HUES48 (cell line): ENCODE measurements around the gene KDF1.

ENCODE experiments used
- H3K27ac ChIP-seq: one replicate; pipeline ENCODE4 v1.7.0; 2013; ENCODE audit warnings: low read depth, low read length, inconsistent platforms
- H3K27me3 ChIP-seq: 2 replicates; pipeline ENCODE4 v1.6.1; 2013; ENCODE audit warnings: mild to moderate bottlenecking, low read length; ENCODE audit not compliant: control insufficient read depth, insufficient read depth
- H3K36me3 ChIP-seq: 2 replicates; pipeline ENCODE4 v1.6.1; 2013; ENCODE audit warnings: low read length; ENCODE audit not compliant: control insufficient read depth, insufficient read depth
- H3K4me1 ChIP-seq: 2 replicates; pipeline ENCODE4 v1.6.1; 2013; ENCODE audit warnings: mild to moderate bottlenecking, low read length; ENCODE audit not compliant: control insufficient read depth, insufficient read depth
- H3K4me3 ChIP-seq: 2 replicates; pipeline ENCODE4 v1.5.1; 2013; ENCODE audit warnings: mild to moderate bottlenecking, low read depth, low read length
- H3K9ac ChIP-seq: 2 replicates; pipeline ENCODE4 v1.6.1; 2013; ENCODE audit warnings: mild to moderate bottlenecking, low read depth, low read length, moderate library complexity
- H3K9me3 ChIP-seq: 2 replicates; pipeline ENCODE4 v1.6.1; 2013; ENCODE audit warnings: low read length; ENCODE audit not compliant: control insufficient read depth, insufficient read depth

KDF1 gene

GRCh38 chr1:26959722-26960624 lies at the start of gene KDF1:
KDF1 (minus strand) TSS chr1:26960468; CDS start chr1:26952380, 8,088 bp downstream.
- Histone ChIP-seq H3K4me1 (no peaks in the 10 kb centered on the region; the same call in 1 of the 2 replicates), H3K4me3 (peak within 1 kb of the TSS; percentile 94), H3K9me3 (no peaks in the 10 kb centered on the region), H3K9ac (peak within 1 kb of the TSS; percentile 57), H3K27me3 (no peaks in the 10 kb centered on the region), H3K36me3 (no peaks in the 10 kb centered on the region), H3K27ac (no peak within 1 kb of the TSS)

- Histone ChIP-seq H3K27ac (peak overlapping the region; percentile 54), H3K9me3 (no peaks in the 10 kb centered on the region), H3K27me3 (no peaks in the 10 kb centered on the region), H3K36me3 (peaks cover 38% of the 10 kb centered on the region), H3K4me1 (peaks cover 56% of the 10 kb centered on the region), H3K9ac (no peak overlapping the region), H3K4me3 (peak overlapping the region; percentile 87)
These were observed 49.4 kb upstream of the KDF1 start for GRCh38 chr1:27009601-27010197.

GRCh38 chr1:27007909-27008582 lies 47.8 kb upstream of the KDF1 start:
- peak overlapping the region; percentile 92 for H3K27ac ChIP-seq

DNA sequence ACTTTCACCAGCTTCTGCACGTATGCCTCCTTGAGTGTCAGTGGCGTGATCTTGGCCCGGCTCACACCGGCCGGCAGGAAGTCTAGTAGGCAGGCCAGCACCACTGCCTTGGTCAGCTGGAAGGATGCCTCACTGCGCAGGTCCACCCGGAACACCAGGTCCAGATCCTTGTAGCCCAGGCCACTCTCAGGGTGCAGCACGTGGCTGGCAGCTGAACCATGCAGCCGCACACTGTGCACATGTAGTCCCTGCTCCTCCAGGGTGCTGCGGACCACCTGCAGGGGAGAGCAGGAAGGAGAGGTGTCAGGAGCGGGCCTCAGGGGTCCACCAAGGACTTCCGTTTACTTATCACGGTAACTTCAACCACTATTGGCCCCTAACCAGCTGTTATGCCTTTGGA lies 46.4 kb upstream of the KDF1 start:
- H3K36me3 ChIP-seq: peaks cover 54% of the 10 kb centered on the region
- peak overlapping the region; percentile 92 for H3K27ac ChIP-seq
- no peak overlapping the region for H3K4me3 ChIP-seq
- H3K9me3 ChIP-seq: no peaks in the 10 kb centered on the region
- H3K9ac ChIP-seq: peak overlapping the region; percentile 59
- no peaks in the 10 kb centered on the region for H3K27me3 ChIP-seq
- peaks cover 73% of the 10 kb centered on the region for H3K4me1 ChIP-seq

More at GRCh38 chr1:27007909-27008582, 47.8 kb upstream of the KDF1 start:
- H3K4me1 ChIP-seq: peaks cover 69% of the 10 kb centered on the region
- no peaks in the 10 kb centered on the region for H3K27me3 ChIP-seq
- peaks cover 51% of the 10 kb centered on the region for H3K36me3 ChIP-seq
- peak overlapping the region; percentile 46 for H3K4me3 ChIP-seq
- H3K9me3 ChIP-seq: no peaks in the 10 kb centered on the region
- H3K9ac ChIP-seq: peak overlapping the region; percentile 9

- H3K27ac ChIP-seq: peak overlapping the region; percentile 92
- no peak overlapping the region for H3K4me3 ChIP-seq
- H3K9me3 ChIP-seq: no peaks in the 10 kb centered on the region
- no peaks in the 10 kb centered on the region for H3K27me3 ChIP-seq
- peak overlapping the region; percentile 59; the same call in 1 of the 2 replicates for H3K9ac ChIP-seq
- peaks cover 56% of the 10 kb centered on the region for H3K36me3 ChIP-seq
- H3K4me1 ChIP-seq: peaks cover 77% of the 10 kb centered on the region
These were observed 45.6 kb upstream of the KDF1 start for GRCh38 chr1:27005648-27006496.

- H3K4me3 ChIP-seq: no peak overlapping the region
These were observed 44.9 kb upstream of the KDF1 start for GRCh38 chr1:27005166-27005530.

DNA sequence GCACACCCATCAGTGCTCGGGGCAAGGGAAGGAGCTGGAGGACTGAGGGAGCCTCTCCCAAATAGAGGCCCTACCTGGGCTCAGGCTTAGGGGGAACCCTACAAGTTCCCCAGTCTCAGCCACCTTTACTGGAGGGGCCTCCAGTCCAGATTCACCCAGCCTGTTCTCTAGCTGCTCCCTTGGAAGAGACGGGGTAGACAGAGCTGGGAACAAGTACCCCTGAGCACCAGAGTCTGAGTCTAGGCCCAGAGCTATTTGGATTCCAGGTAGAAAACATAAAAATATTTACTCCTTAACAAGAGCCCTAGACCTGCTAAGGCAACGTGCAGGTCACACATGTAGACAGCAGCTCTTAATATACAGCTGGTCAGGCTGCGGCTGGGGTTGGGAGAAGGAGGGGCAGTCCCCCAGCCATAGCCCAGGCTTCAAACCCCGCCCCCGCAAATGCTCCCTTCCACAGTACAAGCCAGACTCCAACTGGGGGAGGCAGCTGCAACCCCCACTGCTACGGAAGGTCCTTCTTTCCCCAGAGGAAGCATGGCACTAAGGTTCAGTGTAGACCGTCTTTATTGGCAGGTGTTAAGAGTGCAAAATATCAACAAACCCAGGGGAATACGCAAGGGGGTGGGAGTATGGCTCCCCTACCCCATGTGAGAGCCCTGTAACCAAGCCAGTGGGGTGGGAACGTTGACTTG lies 44.4 kb upstream of the KDF1 start:
- Histone ChIP-seq H3K9ac (peak overlapping the region; percentile 4; the same call in 1 of the 2 replicates), H3K9me3 (no peaks in the 10 kb centered on the region), H3K27me3 (no peaks in the 10 kb centered on the region), H3K27ac (peak overlapping the region; percentile 92), H3K36me3 (peaks cover 56% of the 10 kb centered on the region), H3K4me3 (no peak overlapping the region), H3K4me1 (peaks cover 78% of the 10 kb centered on the region)

More at GRCh38 chr1:27005166-27005530, 44.9 kb upstream of the KDF1 start:
- Histone ChIP-seq H3K36me3 (peaks cover 57% of the 10 kb centered on the region), H3K4me1 (peaks cover 78% of the 10 kb centered on the region), H3K9me3 (no peaks in the 10 kb centered on the region), H3K9ac (no peak overlapping the region), H3K27ac (peak overlapping the region; percentile 92), H3K27me3 (no peaks in the 10 kb centered on the region)

GRCh38 chr1:27003745-27004470 lies 43.6 kb upstream of the KDF1 start:
- no peak overlapping the region for H3K9ac ChIP-seq
- no peaks in the 10 kb centered on the region for H3K27me3 ChIP-seq
- H3K27ac ChIP-seq: peak overlapping the region; percentile 92
- peaks cover 51% of the 10 kb centered on the region for H3K36me3 ChIP-seq
- no peak overlapping the region for H3K4me3 ChIP-seq
- H3K9me3 ChIP-seq: no peaks in the 10 kb centered on the region
- peaks cover 78% of the 10 kb centered on the region for H3K4me1 ChIP-seq

DNA sequence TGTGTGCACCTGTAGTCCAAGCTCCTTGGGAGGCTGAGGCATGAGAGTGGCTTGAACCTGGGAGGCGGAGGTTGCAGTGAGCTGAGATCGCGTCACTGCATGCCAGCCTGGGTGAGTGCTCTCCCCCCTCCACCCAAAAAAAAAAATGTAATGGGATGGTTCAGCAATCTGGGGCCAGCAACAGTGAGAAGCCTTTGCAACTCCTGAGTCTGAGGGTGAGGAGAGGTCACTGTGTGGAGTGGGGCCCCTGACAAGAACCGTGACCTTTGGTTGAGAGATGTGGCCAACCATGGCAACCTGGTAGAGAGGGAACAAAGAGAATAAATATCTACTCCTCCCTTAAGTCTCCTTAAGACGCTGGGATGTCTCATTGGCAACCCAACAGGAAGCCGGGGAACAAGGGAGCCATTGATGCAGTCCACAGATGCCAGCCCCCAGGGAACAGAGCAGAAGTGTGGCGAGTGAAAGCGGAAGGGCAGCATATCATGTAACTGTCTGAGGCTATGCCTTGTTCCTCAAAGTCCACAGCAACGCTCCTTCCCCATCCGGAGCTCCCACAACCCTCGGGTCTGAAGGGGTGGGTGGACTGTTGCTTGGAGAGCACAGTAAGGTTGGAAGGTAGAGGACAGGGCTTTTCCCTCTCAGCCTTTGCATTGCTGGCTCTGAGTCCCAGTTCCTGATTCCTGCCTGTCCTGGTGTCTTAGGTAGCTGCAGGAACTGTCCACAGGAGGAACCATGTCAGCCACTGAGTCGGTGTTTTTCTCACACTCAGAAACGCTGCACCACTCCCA lies 41.5 kb upstream of the KDF1 start:
- no peak overlapping the region for H3K9ac ChIP-seq
- no peak overlapping the region for H3K4me3 ChIP-seq
- peak overlapping the region; percentile 69 for H3K27ac ChIP-seq
- no peaks in the 10 kb centered on the region for H3K9me3 ChIP-seq
- H3K27me3 ChIP-seq: no peaks in the 10 kb centered on the region
- H3K36me3 ChIP-seq: peaks cover 51% of the 10 kb centered on the region
- peaks cover 77% of the 10 kb centered on the region for H3K4me1 ChIP-seq
